Progenitor cell of endocrine pancreas (in vitro differentiated cells): Measurements from ENCODE around the gene TMEM9B. TPM values are rescaled to one million over a fixed set of nuclear protein-coding genes. Genes with fewer than 3 reads are reported as not detected.

ENCODE experiments used
- DNase-seq: peaks from one replicate; pipeline ENCODE4 v3.0.0; 2021; ENCODE audit warnings: low spot score; ENCODE audit not compliant: unreplicated experiment
- H3K27ac Mint-ChIP-seq: 2 replicates; pipeline ENCODE4 v1.8.0; 2021; ENCODE audit warnings: mild to moderate bottlenecking, moderate library complexity, mixed read lengths
- H3K27me3 Mint-ChIP-seq: 2 replicates; pipeline ENCODE4 v1.8.0; 2021; ENCODE audit warnings: mixed read lengths
- H3K36me3 Mint-ChIP-seq: 2 replicates; pipeline ENCODE4 v1.8.0; 2022; ENCODE audit warnings: mixed read lengths; ENCODE audit not compliant: insufficient read depth
- H3K4me1 Mint-ChIP-seq: 2 replicates; pipeline ENCODE4 v1.8.0; 2021; ENCODE audit warnings: low read depth, mixed read lengths
- H3K4me3 Mint-ChIP-seq: 2 replicates; pipeline ENCODE4 v1.8.0; 2021; ENCODE audit warnings: low read depth, mild to moderate bottlenecking, moderate library complexity, mixed read lengths
- H3K9me3 Mint-ChIP-seq: 2 replicates; pipeline ENCODE4 v1.8.0; 2021; ENCODE audit warnings: low read depth, mixed read lengths
- total RNA-seq: library from RNA; stranded (reverse); gene quantifications from 2 replicates; pipeline ENCODE4 v1.2.1, GENCODE V29; 2021
- TF ChIP-seq, protein P1 (sequence below): fragments of 200-600 bp; sonication (generic); IDR thresholded peaks from one replicate; pipeline ENCODE4 v1.5.0; 2021; ENCODE audit warnings: antibody characterized with exemption, mild to moderate bottlenecking; ENCODE audit not compliant: unreplicated experiment

The TMEM9B gene
- total RNA-seq, 1 donor from 2014 or later: 20.4 TPM

- DNase-seq: no peak
Measured at GRCh38 chr11:8959546-8960166, 4.6 kb downstream of the TMEM9B start.

DNA sequence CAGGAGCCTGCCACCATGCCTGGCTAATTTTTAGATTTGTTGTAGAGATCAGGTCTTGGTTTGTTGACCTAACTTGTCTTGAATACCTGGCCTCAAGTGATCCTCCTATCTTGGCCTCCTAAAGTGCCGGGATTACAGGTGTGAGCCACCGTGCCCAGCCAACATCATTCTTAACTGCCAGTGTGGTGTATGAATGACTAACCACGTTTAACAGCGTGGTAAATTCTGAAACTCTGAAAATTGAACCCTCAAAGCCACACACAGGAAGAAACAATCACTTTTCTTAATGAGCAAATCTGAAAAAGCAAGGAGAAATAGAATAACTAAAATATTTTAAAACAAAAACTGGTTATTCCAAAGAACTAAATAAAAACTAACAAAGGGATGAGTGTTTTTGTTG, 7.4 kb downstream of the TMEM9B start:
- no peak overlapping the region for H3K4me3 Mint-ChIP-seq

More at GRCh38 chr11:8959546-8960166, 4.6 kb downstream of the TMEM9B start:
- TF ChIP-seq, protein P1, sequence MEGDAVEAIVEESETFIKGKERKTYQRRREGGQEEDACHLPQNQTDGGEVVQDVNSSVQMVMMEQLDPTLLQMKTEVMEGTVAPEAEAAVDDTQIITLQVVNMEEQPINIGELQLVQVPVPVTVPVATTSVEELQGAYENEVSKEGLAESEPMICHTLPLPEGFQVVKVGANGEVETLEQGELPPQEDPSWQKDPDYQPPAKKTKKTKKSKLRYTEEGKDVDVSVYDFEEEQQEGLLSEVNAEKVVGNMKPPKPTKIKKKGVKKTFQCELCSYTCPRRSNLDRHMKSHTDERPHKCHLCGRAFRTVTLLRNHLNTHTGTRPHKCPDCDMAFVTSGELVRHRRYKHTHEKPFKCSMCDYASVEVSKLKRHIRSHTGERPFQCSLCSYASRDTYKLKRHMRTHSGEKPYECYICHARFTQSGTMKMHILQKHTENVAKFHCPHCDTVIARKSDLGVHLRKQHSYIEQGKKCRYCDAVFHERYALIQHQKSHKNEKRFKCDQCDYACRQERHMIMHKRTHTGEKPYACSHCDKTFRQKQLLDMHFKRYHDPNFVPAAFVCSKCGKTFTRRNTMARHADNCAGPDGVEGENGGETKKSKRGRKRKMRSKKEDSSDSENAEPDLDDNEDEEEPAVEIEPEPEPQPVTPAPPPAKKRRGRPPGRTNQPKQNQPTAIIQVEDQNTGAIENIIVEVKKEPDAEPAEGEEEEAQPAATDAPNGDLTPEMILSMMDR: peak; percentile 64
- H3K4me3 Mint-ChIP-seq: no peak overlapping the region
- H3K9me3 Mint-ChIP-seq: no peaks in the 10 kb centered on the region
- no peaks in the 10 kb centered on the region for H3K27me3 Mint-ChIP-seq
- H3K4me1 Mint-ChIP-seq: peaks cover 8% of the 10 kb centered on the region
- H3K27ac Mint-ChIP-seq: no peak overlapping the region
- H3K36me3 Mint-ChIP-seq: peaks cover 10% of the 10 kb centered on the region

DNA sequence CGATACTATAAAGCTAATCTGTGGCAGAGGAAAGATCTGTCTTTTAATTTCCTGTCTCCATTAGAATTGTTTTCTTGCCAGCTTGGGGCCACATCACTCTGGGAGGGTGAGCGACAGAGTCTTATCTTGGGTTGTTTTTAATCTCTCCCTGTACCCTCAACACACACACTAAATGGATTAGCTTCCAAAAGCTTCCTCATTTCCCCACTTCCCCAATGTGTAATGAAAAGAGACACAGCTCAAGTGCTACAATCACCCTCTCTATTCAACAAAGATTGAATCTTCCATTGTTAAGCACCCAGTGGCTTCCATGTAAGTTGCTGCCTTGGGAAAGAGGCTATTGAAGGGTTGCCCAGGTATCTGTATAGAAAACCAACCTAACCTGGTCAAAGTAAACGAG, 15.4 kb downstream of the TMEM9B start:
- peaks cover 21% of the 10 kb centered on the region for H3K36me3 Mint-ChIP-seq
- no peak for DNase-seq
- H3K9me3 Mint-ChIP-seq: peaks cover 6% of the 10 kb centered on the region
- no peak overlapping the region for H3K4me3 Mint-ChIP-seq
- peaks cover 4% of the 10 kb centered on the region for H3K4me1 Mint-ChIP-seq
- no peak overlapping the region for H3K27ac Mint-ChIP-seq
- H3K27me3 Mint-ChIP-seq: no peaks in the 10 kb centered on the region
- TF ChIP-seq, protein P1: no peak

More for the DNA sequence above, 7.4 kb downstream of the TMEM9B start:
- TF ChIP-seq, protein P1: no peak
- Mint-ChIP-seq H3K4me1 (no peaks in the 10 kb centered on the region), H3K27ac (peak overlapping the region; percentile 49), H3K27me3 (no peaks in the 10 kb centered on the region), H3K36me3 (peaks cover 13% of the 10 kb centered on the region), H3K9me3 (no peaks in the 10 kb centered on the region)
- no peak for DNase-seq

DNA sequence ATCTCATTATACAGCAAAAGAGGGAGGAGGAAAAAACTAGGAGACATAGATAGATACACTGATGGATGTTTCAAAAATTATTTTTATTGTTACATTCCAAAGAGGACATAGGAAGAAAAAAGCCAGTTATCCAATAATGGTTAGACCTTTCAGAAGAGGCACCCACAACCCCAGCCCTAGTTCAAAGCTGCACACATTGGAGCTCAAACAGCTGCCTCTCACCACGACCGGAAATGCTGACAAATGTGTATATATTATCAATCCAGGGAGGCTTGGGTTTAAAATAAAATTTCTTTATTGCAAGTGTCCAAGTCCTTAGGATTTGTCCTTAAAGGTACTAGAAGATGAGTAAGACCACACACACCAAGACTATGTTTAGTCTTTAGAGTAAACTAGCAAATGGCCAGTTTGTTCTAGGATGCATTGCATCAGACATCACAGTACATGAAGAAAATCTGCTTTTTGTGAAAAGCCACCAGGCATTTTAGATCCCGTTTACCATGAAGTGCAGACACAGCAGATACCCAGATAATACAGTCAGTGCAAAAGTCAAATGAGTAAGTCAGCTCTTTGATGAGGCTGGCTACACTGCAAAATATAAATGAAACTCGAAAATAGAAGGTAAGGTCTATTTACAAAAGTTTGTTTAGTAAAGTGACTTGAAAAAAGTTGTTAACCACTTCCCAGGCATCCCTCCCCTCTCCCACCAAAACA, 16.9 kb downstream of the TMEM9B start:
- no peaks in the 10 kb centered on the region for H3K27me3 Mint-ChIP-seq
- peaks cover 6% of the 10 kb centered on the region for H3K9me3 Mint-ChIP-seq
- H3K36me3 Mint-ChIP-seq: peaks cover 20% of the 10 kb centered on the region
- H3K27ac Mint-ChIP-seq: no peak overlapping the region
- TF ChIP-seq, protein P1: no peak
- H3K4me1 Mint-ChIP-seq: peaks cover 4% of the 10 kb centered on the region
- H3K4me3 Mint-ChIP-seq: no peak overlapping the region
- DNase-seq: no peak

DNA sequence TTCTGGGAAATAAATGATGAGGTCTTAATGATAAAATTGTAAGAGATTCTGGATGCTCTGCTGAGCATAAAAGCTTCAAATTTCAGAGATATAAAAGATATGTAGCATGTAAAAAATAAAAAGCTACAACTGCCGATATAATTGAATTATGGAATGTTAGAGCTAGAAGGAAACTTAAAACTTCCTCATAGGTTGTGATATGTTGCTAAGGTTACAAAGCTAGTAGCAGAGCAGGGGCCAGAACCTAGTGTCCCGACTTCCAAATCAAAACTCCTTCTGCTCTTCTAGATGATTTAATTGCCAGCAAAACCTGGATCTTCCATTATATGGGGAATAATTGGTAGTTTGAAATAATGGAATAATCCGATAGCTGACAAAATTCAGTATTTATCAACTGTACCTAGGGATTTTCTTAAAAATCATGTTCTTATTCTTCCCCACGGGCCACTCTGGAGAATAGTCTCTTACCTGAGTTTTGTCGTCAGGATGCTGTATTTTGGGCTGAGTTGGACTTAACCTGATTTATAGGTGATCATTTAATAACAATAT, 21.6 kb downstream of the TMEM9B start, which contains the start of gene ASCL3:
Gene ASCL3, minus strand, starts transcription at position 499 of the 549 bp plus-strand sequence. CDS start 4,855 bp downstream, outside the sequence.
- Mint-ChIP-seq H3K4me3 (no peak within 1 kb of the TSS), H3K36me3 (peaks cover 11% of the 10 kb centered on the region), H3K4me1 (no peaks in the 10 kb centered on the region), H3K9me3 (peaks cover 6% of the 10 kb centered on the region), H3K27ac (no peak within 1 kb of the TSS), H3K27me3 (no peaks in the 10 kb centered on the region)
- DNase-seq: no peak
- TF ChIP-seq, protein P1: no peak
